22Rv1 (cell line): ENCODE measurements around the gene CCS.

Source experiments
- H3K27ac ChIP-seq: fragments of 450-650 bp; 2 replicates; pipeline ENCODE4 v1.5.1; 2017
- ZFX ChIP-seq: fragments of 450-650 bp; IDR thresholded peaks from 2 replicates; pipeline ENCODE4 v1.6.1; 2017; ENCODE audit warnings: antibody characterized with exemption, borderline replicate concordance
- TF ChIP-seq, protein P1 (sequence below): fragments of 450-650 bp; IDR thresholded peaks from 2 replicates; pipeline ENCODE4 v1.5.1; 2017; ENCODE audit warnings: mild to moderate bottlenecking

CCS gene

DNA sequence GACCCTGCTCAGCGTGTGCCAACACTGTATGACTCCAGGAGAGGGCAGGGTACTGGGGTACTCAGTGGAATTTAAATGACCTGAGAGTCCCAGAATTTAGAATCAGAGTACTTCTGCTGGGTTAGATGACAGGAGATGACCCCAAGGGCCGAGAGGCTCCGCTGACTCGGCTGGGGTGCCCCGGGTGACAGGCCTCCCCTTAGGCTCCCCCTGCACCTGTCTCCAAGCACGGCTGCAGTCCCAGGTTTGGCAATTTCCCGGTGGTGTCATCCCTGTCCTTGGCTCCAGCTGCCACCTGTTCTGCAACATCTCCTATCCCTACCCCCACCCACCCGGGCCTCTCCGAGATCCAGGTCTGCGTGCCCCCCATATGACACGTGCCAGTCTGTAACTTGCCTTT, 44.9 kb upstream of the CCS start:
- no peak overlapping the region for H3K27ac ChIP-seq
- TF ChIP-seq, protein P1, sequence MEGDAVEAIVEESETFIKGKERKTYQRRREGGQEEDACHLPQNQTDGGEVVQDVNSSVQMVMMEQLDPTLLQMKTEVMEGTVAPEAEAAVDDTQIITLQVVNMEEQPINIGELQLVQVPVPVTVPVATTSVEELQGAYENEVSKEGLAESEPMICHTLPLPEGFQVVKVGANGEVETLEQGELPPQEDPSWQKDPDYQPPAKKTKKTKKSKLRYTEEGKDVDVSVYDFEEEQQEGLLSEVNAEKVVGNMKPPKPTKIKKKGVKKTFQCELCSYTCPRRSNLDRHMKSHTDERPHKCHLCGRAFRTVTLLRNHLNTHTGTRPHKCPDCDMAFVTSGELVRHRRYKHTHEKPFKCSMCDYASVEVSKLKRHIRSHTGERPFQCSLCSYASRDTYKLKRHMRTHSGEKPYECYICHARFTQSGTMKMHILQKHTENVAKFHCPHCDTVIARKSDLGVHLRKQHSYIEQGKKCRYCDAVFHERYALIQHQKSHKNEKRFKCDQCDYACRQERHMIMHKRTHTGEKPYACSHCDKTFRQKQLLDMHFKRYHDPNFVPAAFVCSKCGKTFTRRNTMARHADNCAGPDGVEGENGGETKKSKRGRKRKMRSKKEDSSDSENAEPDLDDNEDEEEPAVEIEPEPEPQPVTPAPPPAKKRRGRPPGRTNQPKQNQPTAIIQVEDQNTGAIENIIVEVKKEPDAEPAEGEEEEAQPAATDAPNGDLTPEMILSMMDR: no peak
- no peak for TF ChIP-seq ZFX

DNA sequence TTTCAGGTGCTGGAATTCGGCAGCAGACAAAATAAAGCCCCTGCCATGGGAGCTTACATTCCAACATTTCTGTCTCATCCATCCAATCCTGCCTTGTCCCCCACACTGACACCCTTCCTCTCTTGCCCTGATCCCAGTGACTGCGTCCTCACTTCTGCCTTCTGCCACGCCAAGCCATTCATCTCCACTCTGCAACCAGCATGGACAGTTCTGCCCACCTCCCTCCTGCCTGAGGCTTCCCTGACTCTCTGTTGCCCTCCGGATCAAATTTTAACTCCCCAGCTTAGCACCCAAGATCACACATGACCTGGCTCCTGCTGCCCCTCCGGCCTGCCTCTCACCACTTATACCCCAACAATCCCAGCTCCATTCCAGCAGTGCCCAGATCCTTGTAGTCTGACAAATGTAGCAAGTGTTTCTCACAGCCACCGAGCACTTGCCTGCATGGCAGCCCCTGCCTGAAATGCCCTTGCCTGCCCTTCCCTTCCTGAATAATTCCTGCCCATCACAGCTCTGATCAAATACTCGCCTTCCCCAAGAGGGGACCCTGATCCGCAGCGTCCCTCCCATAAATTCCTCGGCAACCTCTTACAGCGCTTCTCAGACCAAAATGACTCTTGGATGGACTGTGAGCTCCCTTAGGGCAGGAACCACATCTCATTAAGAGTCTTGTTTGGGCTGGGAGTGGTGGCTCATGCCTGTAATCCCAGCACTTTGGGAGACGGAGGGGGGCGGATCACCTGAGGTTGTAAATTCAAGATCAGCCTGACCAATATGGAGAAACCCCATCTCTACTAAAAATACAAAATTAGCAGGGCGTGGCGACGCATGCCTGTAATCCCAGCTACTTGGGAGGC, 44.0 kb upstream of the CCS start:
- TF ChIP-seq ZFX: no peak
- TF ChIP-seq, protein P1: no peak
- no peak overlapping the region for H3K27ac ChIP-seq

DNA sequence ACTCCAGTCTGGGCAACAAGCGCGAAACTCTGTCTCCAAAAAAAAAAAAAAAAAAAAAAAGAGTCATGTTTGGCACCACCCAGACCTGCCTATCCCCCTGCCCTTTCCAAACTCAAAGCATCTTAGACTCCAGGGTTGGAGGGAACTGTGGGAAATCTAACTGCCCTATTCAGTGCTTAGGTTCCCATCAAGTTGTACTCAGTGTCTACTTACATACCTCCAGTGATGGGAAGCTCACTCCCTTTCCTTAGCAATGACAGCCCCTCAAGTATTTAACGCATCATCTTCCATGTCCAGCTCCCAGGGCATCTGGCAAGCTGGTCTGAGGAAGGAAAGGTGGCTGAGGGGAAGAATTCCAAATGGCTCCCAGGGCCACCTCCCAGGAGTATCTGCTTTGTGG, 43.3 kb upstream of the CCS start:
- H3K27ac ChIP-seq: no peak overlapping the region
- TF ChIP-seq, protein P1: no peak
- TF ChIP-seq ZFX: no peak

DNA sequence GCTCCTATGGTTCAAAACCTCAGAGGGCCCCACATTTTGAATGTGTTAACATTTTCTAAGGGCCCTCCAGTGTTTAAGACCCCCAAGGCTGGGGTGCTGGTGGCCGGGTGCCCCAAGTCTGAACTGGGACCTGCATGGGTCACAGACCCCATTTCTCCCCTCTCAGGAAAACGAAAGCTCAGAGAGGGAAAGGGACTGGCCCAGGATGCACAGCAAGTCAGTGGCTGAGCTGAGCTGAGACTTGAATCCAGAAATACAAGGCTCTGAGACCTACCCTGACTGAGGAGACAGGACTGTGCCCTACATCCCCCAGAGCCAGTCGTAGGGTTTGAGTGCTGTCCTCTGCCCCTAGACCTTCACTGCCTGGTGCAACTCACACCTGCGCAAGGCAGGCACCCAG, 42.1 kb upstream of the CCS start:
- no peak overlapping the region for H3K27ac ChIP-seq
- TF ChIP-seq ZFX: no peak

DNA sequence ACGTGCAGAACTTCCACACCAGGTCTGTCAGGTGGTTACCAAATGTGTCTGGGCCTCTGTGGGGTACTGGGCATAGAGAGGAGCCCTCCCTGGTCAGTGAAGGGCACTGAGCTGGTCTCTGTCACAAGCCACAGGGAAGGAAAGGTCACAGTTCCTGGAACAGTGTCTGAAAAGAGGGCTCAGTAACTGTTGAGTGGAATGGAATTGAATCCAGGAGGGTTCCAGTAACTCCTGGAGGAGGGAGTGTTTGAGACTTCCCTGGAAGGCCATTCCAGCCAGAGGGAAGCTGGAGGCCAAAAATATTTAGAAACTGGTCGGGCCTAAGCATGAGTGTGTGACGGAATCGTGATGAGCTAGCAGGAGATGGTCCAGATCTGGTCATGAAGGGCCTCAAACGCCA, 38.4 kb upstream of the CCS start:
- no peak overlapping the region for H3K27ac ChIP-seq
- TF ChIP-seq, protein P1: no peak
- no peak for TF ChIP-seq ZFX

DNA sequence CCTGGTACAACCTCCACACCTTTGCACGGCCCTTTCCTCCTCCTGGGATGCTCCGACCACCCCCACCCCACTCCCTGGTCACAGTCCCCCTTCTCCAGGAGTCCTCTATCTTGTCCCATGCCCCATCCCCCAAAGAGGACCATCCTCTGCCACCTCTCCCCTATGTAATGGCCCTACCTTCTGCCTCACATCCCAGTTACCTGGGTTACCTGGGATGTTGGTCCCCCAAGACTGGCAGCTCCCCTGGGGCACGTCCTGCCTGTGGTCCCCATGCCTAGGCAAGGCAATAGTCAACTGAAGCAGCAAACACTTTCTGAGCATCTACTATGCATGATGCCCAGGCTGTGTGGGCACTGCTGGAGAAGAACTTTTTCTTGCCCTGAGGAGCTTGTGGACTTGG, 37.6 kb upstream of the CCS start:
- TF ChIP-seq, protein P1: no peak
- no peak overlapping the region for H3K27ac ChIP-seq

DNA sequence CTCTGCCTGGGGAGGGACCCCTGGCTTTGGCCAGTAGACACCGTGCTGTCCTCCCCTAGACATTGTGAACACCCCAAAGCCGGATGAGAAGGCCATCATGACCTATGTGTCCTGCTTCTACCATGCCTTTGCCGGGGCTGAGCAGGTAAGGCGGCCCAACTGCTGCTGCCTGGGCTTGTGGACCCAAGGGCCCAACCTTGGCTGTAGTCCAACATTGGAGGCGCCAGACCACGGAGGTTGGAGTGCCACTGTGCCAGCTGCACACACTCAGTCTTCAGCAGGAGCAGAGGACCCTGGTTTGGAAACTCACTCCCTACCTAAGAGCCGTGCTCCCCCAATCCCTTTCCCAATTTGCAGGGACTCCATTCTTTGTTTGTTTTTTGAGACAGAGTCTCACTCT, 36.9 kb upstream of the CCS start:
- TF ChIP-seq, protein P1: no peak
- no peak for TF ChIP-seq ZFX

More for the DNA sequence above, 36.9 kb upstream of the CCS start:
- no peak overlapping the region for H3K27ac ChIP-seq
